Kidney epithelial cell (primary cell): ENCODE results near the gene TSPYL4. TPM values are rescaled to one million over a fixed set of nuclear protein-coding genes. Genes with fewer than 3 reads are reported as not detected.

Experiments used
- DNase-seq: peaks from one replicate; pipeline ENCODE4 v3.0.0-alpha.2; 2010; ENCODE audit warnings: low read depth
- H3K27me3 ChIP-seq: 2 replicates; pipeline ENCODE4 v1.6.0; 2011; ENCODE audit warnings: low read length; ENCODE audit not compliant: control insufficient read depth, insufficient read depth
- H3K36me3 ChIP-seq: 2 replicates; pipeline ENCODE4 v1.5.1; 2011; ENCODE audit warnings: low read length; ENCODE audit not compliant: control insufficient read depth, insufficient read depth
- H3K4me3 ChIP-seq: 2 replicates; pipeline ENCODE4 v1.5.1; 2011; ENCODE audit warnings: low read depth, mild to moderate bottlenecking, control low read depth, low read length
- total RNA-seq: library from RNA; depleted of rRNA; stranded (reverse); fragments of >200 nt; gene quantifications from 2 replicates; pipeline ENCODE4 v1.2.3, GENCODE V29; 2015
- TF ChIP-seq, protein P1 (sequence below): IDR thresholded peaks from 2 replicates; pipeline ENCODE4 v1.5.1; 2011; ENCODE audit warnings: mild to moderate bottlenecking, moderate library complexity, low read length, control low read depth, inconsistent platforms; ENCODE audit not compliant: insufficient read depth, poor library complexity, severe bottlenecking

TSPYL4 gene
- total RNA-seq, 1 donor from 2014 or later, result 13.5 TPM

DNA sequence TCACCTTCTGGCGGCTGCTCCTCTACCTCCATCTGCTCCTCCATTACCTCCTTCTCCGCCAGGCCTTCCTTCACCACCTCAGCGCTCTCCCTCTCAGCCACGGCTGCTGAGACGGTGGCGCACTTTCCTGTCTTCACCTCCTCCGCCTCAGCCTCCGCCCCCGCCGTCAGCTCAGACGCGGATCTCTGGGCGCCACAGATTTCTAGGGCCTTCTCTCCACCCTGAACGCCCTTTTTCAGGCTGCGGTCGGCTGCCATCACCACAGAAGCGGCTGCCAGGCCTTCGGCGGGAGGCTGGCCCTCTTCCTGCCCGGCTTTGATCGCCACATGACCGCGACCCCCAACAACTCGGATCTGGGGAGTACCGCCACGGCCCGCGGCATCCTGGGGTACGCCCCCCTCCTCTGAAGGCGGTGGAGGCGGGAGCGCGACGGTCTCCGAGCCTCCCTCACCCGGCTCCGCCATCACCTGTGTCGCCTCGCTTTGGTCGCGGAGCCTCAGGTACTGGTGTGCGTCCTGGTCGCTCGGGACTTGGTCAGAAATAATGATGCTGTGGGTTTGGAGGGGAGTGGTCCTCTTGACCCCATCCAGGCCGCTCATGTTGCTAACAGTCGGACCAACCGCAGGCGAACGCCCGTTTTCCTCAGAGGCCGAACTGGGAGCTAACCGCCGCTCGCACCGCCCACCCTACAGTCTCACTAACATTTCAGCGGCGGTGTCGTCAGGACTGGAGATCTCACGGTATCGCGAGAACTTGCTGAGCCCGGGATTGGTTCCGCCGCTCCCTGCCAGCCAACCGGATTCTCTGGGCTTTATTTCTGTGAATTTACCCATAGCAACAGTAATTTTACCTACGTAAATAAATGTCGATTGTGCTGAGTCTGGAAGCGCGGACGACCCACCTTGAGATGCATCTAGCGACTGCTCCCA, 25.6 kb upstream of the TSPYL4 start, which contains the start of gene TSPYL1:
Gene TSPYL1 (minus strand): TSS at position 699 of the 929 bp plus-strand sequence. CDS start 100 bp downstream, at position 599.
- H3K36me3 ChIP-seq, result no peaks in the 10 kb centered on the region
- peak within 1 kb of the TSS; percentile 97 for H3K4me3 ChIP-seq
- peak; percentile 87 for DNase-seq
- no peaks in the 10 kb centered on the region for H3K27me3 ChIP-seq
- TF ChIP-seq, protein P1, sequence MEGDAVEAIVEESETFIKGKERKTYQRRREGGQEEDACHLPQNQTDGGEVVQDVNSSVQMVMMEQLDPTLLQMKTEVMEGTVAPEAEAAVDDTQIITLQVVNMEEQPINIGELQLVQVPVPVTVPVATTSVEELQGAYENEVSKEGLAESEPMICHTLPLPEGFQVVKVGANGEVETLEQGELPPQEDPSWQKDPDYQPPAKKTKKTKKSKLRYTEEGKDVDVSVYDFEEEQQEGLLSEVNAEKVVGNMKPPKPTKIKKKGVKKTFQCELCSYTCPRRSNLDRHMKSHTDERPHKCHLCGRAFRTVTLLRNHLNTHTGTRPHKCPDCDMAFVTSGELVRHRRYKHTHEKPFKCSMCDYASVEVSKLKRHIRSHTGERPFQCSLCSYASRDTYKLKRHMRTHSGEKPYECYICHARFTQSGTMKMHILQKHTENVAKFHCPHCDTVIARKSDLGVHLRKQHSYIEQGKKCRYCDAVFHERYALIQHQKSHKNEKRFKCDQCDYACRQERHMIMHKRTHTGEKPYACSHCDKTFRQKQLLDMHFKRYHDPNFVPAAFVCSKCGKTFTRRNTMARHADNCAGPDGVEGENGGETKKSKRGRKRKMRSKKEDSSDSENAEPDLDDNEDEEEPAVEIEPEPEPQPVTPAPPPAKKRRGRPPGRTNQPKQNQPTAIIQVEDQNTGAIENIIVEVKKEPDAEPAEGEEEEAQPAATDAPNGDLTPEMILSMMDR, result no peak

DNA sequence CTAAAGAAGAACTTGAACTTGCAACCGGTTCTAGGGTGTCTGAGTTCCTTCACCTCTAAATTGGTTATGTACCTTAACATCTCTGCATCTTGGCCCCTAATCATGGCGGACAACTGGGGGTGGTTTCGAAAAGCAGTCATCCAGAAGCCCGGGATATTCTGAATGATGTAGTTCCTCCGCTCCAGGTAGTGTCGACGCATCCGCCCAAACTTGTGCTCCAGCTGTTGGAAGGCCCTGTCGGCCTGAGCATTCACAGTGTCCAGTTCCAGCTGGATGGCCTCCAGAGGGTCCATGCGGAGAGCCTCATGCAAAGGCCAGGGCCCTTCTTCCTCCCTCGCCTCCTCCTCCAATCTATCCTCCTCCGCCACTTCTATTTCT, 25.0 kb upstream of the TSPYL4 start:
- TF ChIP-seq, protein P1, result no peak
- Histone ChIP-seq H3K4me3 (peak overlapping the region; percentile 97), H3K27me3 (no peaks in the 10 kb centered on the region), H3K36me3 (no peaks in the 10 kb centered on the region)
- no peak for DNase-seq

DNA sequence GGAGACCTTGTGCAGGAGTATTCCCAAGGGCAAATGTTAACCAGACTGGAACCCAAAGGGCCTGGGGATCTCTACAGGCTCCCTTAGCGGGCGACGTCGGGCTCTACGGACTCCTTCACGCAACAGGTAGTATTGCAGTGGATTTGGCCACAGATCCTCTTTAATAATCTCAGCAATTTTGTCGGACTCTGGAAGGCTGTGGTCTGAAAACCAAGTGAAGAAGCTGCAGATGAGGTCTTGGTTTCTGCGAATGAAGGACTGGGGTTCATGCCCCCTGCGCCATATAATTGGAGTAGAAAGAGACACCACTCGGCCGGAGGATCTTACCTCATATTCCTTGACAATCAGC, 24.6 kb upstream of the TSPYL4 start:
- H3K36me3 ChIP-seq, result no peaks in the 10 kb centered on the region
- DNase-seq, result no peak
- peak overlapping the region; percentile 97 for H3K4me3 ChIP-seq
- H3K27me3 ChIP-seq, result no peaks in the 10 kb centered on the region
- TF ChIP-seq, protein P1, result no peak

DNA sequence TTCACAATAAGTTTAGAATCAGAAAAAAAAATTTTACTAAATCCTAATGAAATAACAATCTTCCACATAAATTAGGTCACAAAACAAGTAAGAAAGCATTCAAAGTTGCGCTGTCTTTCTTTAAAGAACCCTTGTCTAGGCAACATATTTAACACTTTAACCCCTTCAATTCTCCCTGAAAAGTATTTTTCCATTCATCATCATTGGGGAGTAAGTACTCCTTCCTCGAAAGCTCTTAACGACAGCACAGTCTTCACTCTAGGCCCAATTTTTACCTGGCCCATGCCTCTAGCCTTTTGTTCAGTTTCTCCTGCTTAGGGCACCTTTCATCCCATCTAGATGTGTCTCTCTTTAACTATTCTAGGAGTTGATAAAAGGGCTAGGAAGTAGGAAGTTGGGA, 23.2 kb upstream of the TSPYL4 start:
- Histone ChIP-seq H3K27me3 (no peaks in the 10 kb centered on the region), H3K4me3 (peak overlapping the region; percentile 33), H3K36me3 (no peaks in the 10 kb centered on the region)
- TF ChIP-seq, protein P1, result no peak
- no peak for DNase-seq

DNA sequence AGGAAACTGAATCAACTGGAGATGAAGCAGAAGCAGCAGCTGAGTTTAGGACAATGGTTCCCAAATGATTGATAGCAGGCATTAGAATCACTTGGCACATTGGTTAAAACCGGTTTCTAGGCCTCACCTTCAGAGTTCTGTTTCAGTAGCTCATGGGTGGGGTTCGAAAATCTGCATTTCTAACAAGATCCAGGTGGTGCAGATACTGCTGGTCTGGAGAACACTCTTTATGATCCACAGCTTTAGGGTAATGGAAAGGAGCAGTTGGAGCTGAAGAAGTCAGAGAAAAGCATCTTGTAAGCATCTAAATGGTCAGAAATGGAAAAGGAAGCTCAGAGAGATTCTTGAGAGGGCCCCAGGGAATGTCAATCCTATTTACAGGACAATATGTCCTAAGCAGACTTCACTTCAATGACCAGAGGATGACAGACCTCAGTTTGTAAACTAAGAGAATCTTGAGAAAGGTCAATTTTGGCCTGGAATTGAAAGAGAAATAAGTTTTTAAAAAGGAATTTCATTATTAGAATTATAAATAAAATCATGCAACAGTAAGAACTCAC, 17.4 kb upstream of the TSPYL4 start:
- TF ChIP-seq, protein P1, result no peak

More for the DNA sequence above, 17.4 kb upstream of the TSPYL4 start:
- Histone ChIP-seq H3K27me3 (no peaks in the 10 kb centered on the region), H3K36me3 (peaks cover 2% of the 10 kb centered on the region), H3K4me3 (no peak overlapping the region)
- DNase-seq, result no peak
